Mammary epithelial cell (primary cell): Measurements from ENCODE around the gene ZC3H4.

ENCODE experiments used
- CTCF ChIP-seq, 2 donors: IDR thresholded peaks in 1 of 2; conservative IDR thresholded peaks in 1 of 2; 2 replicates each; pipeline ENCODE4 v1.5.1; 2011 to 2012; ENCODE audit warnings: inconsistent platforms in 2 of 2, low read length in 2 of 2, mild to moderate bottlenecking in 2 of 2, control low read depth in 1 of 2, low read depth in 1 of 2; ENCODE audit not compliant: insufficient read depth in 1 of 2; ENCODE audit errors: extremely low read depth in 1 of 2
- EZH2 ChIP-seq: IDR thresholded peaks from 2 replicates; pipeline ENCODE4 v1.6.1; 2012; ENCODE audit warnings: low read length, inconsistent platforms, borderline replicate concordance

DNA sequence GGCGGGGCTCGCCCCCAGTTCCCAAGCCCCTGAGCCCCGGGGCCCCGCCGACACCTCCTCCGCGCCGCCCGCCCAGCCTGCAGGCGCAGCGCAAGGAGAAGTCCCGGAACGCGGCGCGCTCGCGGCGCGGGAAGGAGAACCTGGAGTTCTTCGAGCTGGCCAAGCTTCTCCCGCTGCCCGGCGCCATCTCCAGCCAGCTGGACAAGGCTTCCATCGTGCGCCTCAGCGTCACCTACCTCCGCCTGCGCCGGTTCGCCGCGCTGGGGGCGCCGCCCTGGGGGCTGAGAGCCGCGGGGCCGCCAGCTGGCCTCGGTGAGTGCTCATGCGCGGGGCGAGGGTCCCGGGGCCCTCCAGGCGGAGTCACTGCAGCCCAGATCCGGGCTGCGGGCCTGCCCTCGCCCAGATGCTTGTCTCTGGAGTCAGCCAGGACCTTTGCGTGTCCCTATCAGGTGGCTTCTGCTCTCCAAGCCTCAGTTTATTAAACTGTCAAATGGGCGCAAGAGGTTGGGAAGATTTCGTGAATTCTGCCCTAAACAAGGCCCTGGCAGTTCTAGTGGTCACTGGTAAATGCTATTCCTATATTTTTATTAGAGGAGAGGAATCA lies 91.9 kb downstream of the ZC3H4 start:
- no peak for TF ChIP-seq CTCF (conservative IDR thresholded peaks at IDR 0.05 in 1 of 2, IDR thresholded peaks at IDR 0.05 in 1 of 2; ENCODE audit: extremely low read depth in 1 of 2, insufficient read depth in 1 of 2, low read depth in 1 of 2, low read length in 2 of 2)
- peak; percentile 82 for TF ChIP-seq EZH2
